A375 (cell line): ENCODE measurements around the gene ANKRD62. TPM values are rescaled to one million over a fixed set of nuclear protein-coding genes. Genes with fewer than 3 reads are reported as not detected.

Experiments used
- small RNA-seq: library from RNA; depleted of rRNA; stranded (forward); fragments of <200 nt; gene quantifications from one replicate; pipeline ENCODE3, GENCODE V24; 2014
- total RNA-seq: library from RNA; depleted of rRNA; stranded (reverse); fragments of >200 nt; shearing (Covaris generic); gene quantifications from 2 replicates; pipeline ENCODE4 v1.2.3, GENCODE V29; 2014; rRNA removed

The ANKRD62 gene
- total RNA-seq = not detected in 2 replicates

DNA sequence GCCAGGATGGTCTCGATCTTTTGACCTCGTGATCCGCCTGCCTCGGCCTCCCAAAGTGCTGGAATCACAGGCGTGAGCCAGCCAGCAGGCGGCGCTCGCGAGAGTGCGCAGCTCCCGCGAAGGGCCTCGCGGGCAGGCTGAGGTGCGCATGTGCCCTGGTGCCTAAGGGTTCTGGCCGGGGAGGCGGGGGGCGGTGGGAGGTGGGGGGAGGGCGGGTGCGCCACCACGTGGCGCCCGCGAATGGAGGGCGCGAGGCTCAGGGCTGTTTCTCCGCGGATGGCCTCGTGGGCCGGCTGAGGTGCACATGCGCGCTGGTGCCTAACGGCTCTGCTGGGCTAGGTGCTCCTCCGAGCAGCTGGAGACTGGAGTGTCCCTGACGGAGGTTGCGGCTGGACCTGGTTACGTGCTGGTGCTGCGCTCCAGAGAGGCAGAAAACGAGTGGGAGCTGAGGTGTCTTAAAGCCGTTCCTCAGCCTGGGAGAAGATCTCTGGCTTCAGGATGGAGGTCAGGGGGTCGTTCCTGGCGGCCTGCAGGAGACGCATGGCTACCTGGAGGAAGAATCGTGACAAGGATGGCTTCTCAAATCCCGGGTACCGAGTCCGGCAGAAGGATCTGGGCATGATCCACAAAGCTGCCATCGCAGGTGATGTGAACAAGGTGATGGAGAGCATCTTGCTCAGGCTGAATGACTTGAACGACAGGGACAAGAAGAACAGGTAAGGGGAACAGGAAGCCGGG is at the start of gene ANKRD62:
Gene ANKRD62 (plus strand): TSS at position 324 of the 738 bp plus-strand sequence. CDS start 175 bp downstream, at position 499.

Small RNA genes lying within 50 kb of the gene (small RNA-seq; reads per million reads assigned to genes)
- not detected for gene RNU6-324P

Other genes starting within 250 kb of the ANKRD62 start
- 50.1 and 56.1 TPM in 2 replicates for gene CHMP1B, start 242.4 kb upstream of the ANKRD62 start, total RNA-seq
- 7.8 and 11.3 TPM in 2 replicates for gene MPPE1, start 185.5 kb upstream of the ANKRD62 start, total RNA-seq
- gene IMPA2, start 112.3 kb upstream of the ANKRD62 start, total RNA-seq = 22.5 and 28.7 TPM in 2 replicates
- not detected in 2 replicates for gene CIDEA, start 160.5 kb downstream of the ANKRD62 start, total RNA-seq
- 410 and 452 TPM in 2 replicates for gene TUBB6, start 214.4 kb downstream of the ANKRD62 start, total RNA-seq